Panc1 (cell line): ENCODE results near the gene ATP7B. TPM values are rescaled to one million over a fixed set of nuclear protein-coding genes. Genes with fewer than 3 reads are reported as not detected.

Experiments
- ATAC-seq: fragments of 200-7000 bp; cut with Tn5 transposase; 2 replicates; pipeline ENCODE4 v1.9.1; 2020; ENCODE audit warnings: mild to moderate bottlenecking, moderate library complexity
- BruUV-seq: library from RNA; stranded (reverse); fragments of 400-500 nt; replicated peaks from 2 replicates; lab custom pipeline; 2021; lab: Mats Ljungman, UMichigan
- CTCF ChIA-PET: fragments of 300-600 bp; sonication (Branson Sonifier 250); formaldehyde crosslinking; loops from one replicate; lab custom pipeline; 2022; ENCODE audit warnings: antibody characterized with exemption; lab: Charles Lee
- POLR2A ChIA-PET: fragments of 300-600 bp; sonication (Branson Sonifier 250); formaldehyde crosslinking; loops from one replicate; lab custom pipeline; 2022; ENCODE audit warnings: antibody characterized with exemption; lab: Charles Lee
- DNase-seq: peaks from one replicate; pipeline ENCODE4 v3.0.0-alpha.2; 2010; ENCODE audit warnings: low read depth, low spot score
- H3K27ac ChIP-seq: 2 replicates; pipeline ENCODE4 v1.5.1; 2011; ENCODE audit warnings: mild to moderate bottlenecking, low read length, inconsistent platforms
- H3K27me3 ChIP-seq: fragments of 200-500 bp; sonication (Bioruptor generic); 2 replicates; pipeline ENCODE4 v1.6.0; 2014; ENCODE audit warnings: low read length, inconsistent platforms; ENCODE audit not compliant: control insufficient read depth, insufficient read depth
- H3K36me3 ChIP-seq: fragments of 200-500 bp; sonication (Bioruptor generic); 2 replicates; pipeline ENCODE4 v1.5.1; 2014; ENCODE audit warnings: inconsistent platforms, mild to moderate bottlenecking, low read length, moderate library complexity; ENCODE audit not compliant: control insufficient read depth, insufficient read depth
- H3K4me1 ChIP-seq: 2 replicates; pipeline ENCODE4 v1.5.1; 2011; ENCODE audit warnings: inconsistent platforms, mild to moderate bottlenecking, low read length, moderate library complexity; ENCODE audit not compliant: control insufficient read depth, insufficient read depth
- H3K4me3 ChIP-seq, 2 experiments: 2 replicates each; pipeline ENCODE4 v1.5.1; 2011 to 2012; ENCODE audit warnings: low read depth in 2 of 2, low read length in 2 of 2, mild to moderate bottlenecking in 2 of 2, inconsistent platforms in 1 of 2, moderate library complexity in 1 of 2
- H3K9me3 ChIP-seq: fragments of 200-500 bp; sonication (Bioruptor generic); 2 replicates; pipeline ENCODE4 v1.5.1; 2014; ENCODE audit warnings: low read depth, mild to moderate bottlenecking, inconsistent platforms, low read length, moderate library complexity; ENCODE audit not compliant: control insufficient read depth, insufficient read depth
- POLR2AphosphoS5 ChIP-seq: IDR thresholded peaks from 2 replicates; pipeline ENCODE4 v1.6.1; 2012; ENCODE audit warnings: mild to moderate bottlenecking, low read depth, low read length, moderate library complexity
- SIN3A ChIP-seq: IDR thresholded peaks from 2 replicates; pipeline ENCODE4 v1.6.1; 2012; ENCODE audit warnings: low read depth, mild to moderate bottlenecking, low read length, moderate library complexity, borderline replicate concordance; ENCODE audit not compliant: insufficient read depth
- TCF7L2 ChIP-seq: IDR thresholded peaks from 2 replicates; pipeline ENCODE4 v1.6.1; 2011; ENCODE audit warnings: mild to moderate bottlenecking, low read depth, low read length, inconsistent platforms
- in situ Hi-C: cut with HindIII; loops from 2 replicates; pipeline ENCODE4 v1.10.0; 2016; ENCODE audit warnings: low sequenced_read_pairs, low pct_unique_long_range_greater_than_20kb
- intact Hi-C: fragments of 100-400 bp; cut with micrococcal nuclease; formaldehyde crosslinking; loops from one replicate; pipeline ENCODE4 v1.10.0; 2022; ENCODE audit not compliant: unreplicated experiment
- total RNA-seq: library from RNA; stranded (reverse); gene quantifications from one replicate; pipeline ENCODE4 v1.2.1, GENCODE V29; 2021; ENCODE audit not compliant: unreplicated experiment
- TF ChIP-seq, protein P1 (sequence below): fragments of 450-650 bp; IDR thresholded peaks from 2 replicates; pipeline ENCODE4 v1.5.1; 2017; ENCODE audit warnings: mild to moderate bottlenecking
- TF ChIP-seq, protein P2 (sequence below), 2 experiments: IDR thresholded peaks; 2 replicates each; pipeline ENCODE4 v1.6.1; 2011 to 2012; ENCODE audit warnings: low read depth in 2 of 2, control low read depth in 1 of 2, low read length in 1 of 2, mild to moderate bottlenecking in 1 of 2, moderate library complexity in 1 of 2; ENCODE audit not compliant: insufficient read depth in 1 of 2

The ATP7B gene
- total RNA-seq, 1 experiment from 2014 or later, result 19.6 TPM

DNA sequence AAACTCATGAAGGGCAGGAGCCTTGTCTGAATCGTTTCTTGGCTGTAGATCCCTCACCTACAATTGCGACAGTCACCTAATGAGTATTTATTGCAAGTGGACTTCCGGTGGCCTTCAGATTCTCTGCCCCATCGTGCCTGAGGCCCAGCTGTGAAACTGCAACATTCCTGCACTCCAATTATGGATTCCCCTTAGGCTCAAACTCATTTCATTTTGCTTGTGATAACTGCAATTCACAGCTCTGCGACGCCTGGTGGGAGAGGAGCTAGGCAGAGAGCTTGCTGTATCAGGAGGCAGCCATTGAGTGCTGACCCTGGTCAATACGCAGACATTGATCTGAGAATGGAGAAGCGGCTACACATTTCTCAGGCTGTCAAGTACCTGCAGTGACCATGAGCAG, 90.5 kb downstream of the ATP7B start:
- in situ Hi-C loops, result no loop called here
- no peak overlapping the region for H3K4me3 ChIP-seq

DNA sequence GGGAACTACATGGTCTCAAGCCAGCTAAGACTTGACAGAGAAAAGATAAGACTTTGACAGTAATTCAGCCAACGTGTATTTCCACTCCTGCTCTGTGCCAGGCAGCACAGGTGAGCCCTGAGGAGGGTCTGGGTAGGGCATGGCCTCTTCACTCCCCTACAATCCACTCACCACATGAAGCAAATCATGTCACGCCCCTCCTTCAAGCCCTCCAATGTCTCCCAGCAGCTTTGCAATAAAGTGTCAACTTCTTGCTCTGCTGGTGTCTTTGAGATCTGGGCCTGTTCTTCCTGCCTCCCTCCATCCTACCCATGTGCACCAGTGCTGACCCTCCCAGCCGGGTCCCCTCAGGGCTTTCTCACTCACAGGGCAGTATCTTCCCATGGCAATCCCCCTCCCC, 91.0 kb downstream of the ATP7B start:
- H3K4me1 ChIP-seq, result no peaks in the 10 kb centered on the region
- no peaks in the 10 kb centered on the region for H3K9me3 ChIP-seq
- no peak overlapping the region for H3K27ac ChIP-seq
- BruUV-seq, result no TSS peak
- TF ChIP-seq POLR2AphosphoS5, result no peak
- TF ChIP-seq SIN3A, result no peak
- TF ChIP-seq TCF7L2, result no peak
- TF ChIP-seq, protein P1, sequence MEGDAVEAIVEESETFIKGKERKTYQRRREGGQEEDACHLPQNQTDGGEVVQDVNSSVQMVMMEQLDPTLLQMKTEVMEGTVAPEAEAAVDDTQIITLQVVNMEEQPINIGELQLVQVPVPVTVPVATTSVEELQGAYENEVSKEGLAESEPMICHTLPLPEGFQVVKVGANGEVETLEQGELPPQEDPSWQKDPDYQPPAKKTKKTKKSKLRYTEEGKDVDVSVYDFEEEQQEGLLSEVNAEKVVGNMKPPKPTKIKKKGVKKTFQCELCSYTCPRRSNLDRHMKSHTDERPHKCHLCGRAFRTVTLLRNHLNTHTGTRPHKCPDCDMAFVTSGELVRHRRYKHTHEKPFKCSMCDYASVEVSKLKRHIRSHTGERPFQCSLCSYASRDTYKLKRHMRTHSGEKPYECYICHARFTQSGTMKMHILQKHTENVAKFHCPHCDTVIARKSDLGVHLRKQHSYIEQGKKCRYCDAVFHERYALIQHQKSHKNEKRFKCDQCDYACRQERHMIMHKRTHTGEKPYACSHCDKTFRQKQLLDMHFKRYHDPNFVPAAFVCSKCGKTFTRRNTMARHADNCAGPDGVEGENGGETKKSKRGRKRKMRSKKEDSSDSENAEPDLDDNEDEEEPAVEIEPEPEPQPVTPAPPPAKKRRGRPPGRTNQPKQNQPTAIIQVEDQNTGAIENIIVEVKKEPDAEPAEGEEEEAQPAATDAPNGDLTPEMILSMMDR, result no peak
- ChIA-PET CTCF (no interaction called here), POLR2A (no interaction called here)
- H3K36me3 ChIP-seq, result no peaks in the 10 kb centered on the region
- DNase-seq (no peak), ATAC-seq (no peak)
- intact Hi-C loops, result no loop called here
- H3K4me3 ChIP-seq, result no peak overlapping the region
- in situ Hi-C loops, result no loop called here
- no peaks in the 10 kb centered on the region for H3K27me3 ChIP-seq

More for the DNA sequence above, 90.5 kb downstream of the ATP7B start:
- H3K27me3 ChIP-seq, result no peaks in the 10 kb centered on the region
- CTCF ChIA-PET, result interaction anchor here (0.6 kb wide), 1 partner anchor 95 kb away, joined by 4 read pairs; no protein-coding TSS in a partner anchor
- DNase-seq (no peak), ATAC-seq (no peak)
- H3K9me3 ChIP-seq, result no peaks in the 10 kb centered on the region
- H3K27ac ChIP-seq, result no peak overlapping the region
- H3K4me1 ChIP-seq, result no peaks in the 10 kb centered on the region
- H3K36me3 ChIP-seq, result no peaks in the 10 kb centered on the region
- intact Hi-C loops, result no loop called here
- POLR2A ChIA-PET, result no interaction called here
- TF ChIP-seq, protein P1, result no peak
- TF ChIP-seq, protein P2, sequence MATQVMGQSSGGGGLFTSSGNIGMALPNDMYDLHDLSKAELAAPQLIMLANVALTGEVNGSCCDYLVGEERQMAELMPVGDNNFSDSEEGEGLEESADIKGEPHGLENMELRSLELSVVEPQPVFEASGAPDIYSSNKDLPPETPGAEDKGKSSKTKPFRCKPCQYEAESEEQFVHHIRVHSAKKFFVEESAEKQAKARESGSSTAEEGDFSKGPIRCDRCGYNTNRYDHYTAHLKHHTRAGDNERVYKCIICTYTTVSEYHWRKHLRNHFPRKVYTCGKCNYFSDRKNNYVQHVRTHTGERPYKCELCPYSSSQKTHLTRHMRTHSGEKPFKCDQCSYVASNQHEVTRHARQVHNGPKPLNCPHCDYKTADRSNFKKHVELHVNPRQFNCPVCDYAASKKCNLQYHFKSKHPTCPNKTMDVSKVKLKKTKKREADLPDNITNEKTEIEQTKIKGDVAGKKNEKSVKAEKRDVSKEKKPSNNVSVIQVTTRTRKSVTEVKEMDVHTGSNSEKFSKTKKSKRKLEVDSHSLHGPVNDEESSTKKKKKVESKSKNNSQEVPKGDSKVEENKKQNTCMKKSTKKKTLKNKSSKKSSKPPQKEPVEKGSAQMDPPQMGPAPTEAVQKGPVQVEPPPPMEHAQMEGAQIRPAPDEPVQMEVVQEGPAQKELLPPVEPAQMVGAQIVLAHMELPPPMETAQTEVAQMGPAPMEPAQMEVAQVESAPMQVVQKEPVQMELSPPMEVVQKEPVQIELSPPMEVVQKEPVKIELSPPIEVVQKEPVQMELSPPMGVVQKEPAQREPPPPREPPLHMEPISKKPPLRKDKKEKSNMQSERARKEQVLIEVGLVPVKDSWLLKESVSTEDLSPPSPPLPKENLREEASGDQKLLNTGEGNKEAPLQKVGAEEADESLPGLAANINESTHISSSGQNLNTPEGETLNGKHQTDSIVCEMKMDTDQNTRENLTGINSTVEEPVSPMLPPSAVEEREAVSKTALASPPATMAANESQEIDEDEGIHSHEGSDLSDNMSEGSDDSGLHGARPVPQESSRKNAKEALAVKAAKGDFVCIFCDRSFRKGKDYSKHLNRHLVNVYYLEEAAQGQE (IDR thresholded peaks at IDR 0.05; ENCODE audit: insufficient read depth in 1 of 2, low read depth in 2 of 2, low read length in 1 of 2), result no peak
- no peak for TF ChIP-seq POLR2AphosphoS5
- TF ChIP-seq TCF7L2, result no peak
- no peak for TF ChIP-seq SIN3A
- BruUV-seq, result no TSS peak
